HEK293 (cell line): ENCODE measurements around the gene SLC11A2.

Experiments
- CTCF ChIA-PET: fragments of 350-600 bp; formaldehyde crosslinking; extraction: SDS; loops from one replicate; lab custom pipeline; 2021; ENCODE audit warnings: antibody characterized with exemption; lab: Yijun Ruan, JAX
- POLR2A ChIA-PET: fragments of 300-600 bp; formaldehyde crosslinking; extraction: SDS; loops from one replicate; lab custom pipeline; 2020; ENCODE audit warnings: antibody characterized with exemption, inconsistent platforms; lab: Yijun Ruan, JAX
- H3K27ac ChIP-seq: fragments of 200-500 bp; sonication (Bioruptor generic); 2 replicates; pipeline ENCODE4 v1.5.1; 2014; ENCODE audit warnings: low read depth, low read length, control low read depth, inconsistent platforms; ENCODE audit errors: extremely low read depth
- H3K36me3 ChIP-seq, 2 experiments: fragments of 200-500 bp in 1 of 2; sonication (Bioruptor generic) in 1 of 2; 1 replicate in 1 of 2; 2 replicates in 1 of 2; pipeline ENCODE4 v1.5.1; 2014 to 2017; ENCODE audit warnings: inconsistent platforms in 2 of 2, low read length in 2 of 2; ENCODE audit not compliant: control insufficient read depth in 2 of 2, insufficient read depth in 1 of 2
- H3K4me1 ChIP-seq: fragments of 200-500 bp; sonication (Bioruptor generic); 2 replicates; pipeline ENCODE4 v1.5.1; 2014; ENCODE audit warnings: mild to moderate bottlenecking, low read length, inconsistent platforms; ENCODE audit not compliant: control insufficient read depth, insufficient read depth
- H3K4me3 ChIP-seq: 2 replicates; pipeline ENCODE4 v1.5.1; 2011; ENCODE audit warnings: low read depth, mild to moderate bottlenecking, control low read depth, low read length, moderate library complexity
- H3K9me3 ChIP-seq: fragments of 200-500 bp; sonication (Bioruptor generic); 2 replicates; pipeline ENCODE4 v1.5.1; 2014; ENCODE audit warnings: low read depth, low read length, inconsistent platforms; ENCODE audit not compliant: control insufficient read depth, insufficient read depth
- ATF2 ChIP-seq: fragments of 450-650 bp; formaldehyde crosslinking; IDR thresholded peaks from 2 replicates; pipeline ENCODE4 v1.5.1; 2016; ENCODE audit warnings: missing biosample characterization, missing genetic modification characterization, low read depth
- BCL11A ChIP-seq: fragments of 450-650 bp; formaldehyde crosslinking; IDR thresholded peaks from 2 replicates; pipeline ENCODE4 v1.5.1; 2016; ENCODE audit warnings: low read depth, missing biosample characterization, missing genetic modification characterization
- KLF8 ChIP-seq: fragments of 450-650 bp; formaldehyde crosslinking; IDR thresholded peaks from 2 replicates; pipeline ENCODE4 v1.5.1; 2016; ENCODE audit warnings: missing biosample characterization, missing genetic modification characterization
- OSR2 ChIP-seq: fragments of 450-650 bp; formaldehyde crosslinking; IDR thresholded peaks from 2 replicates; pipeline ENCODE4 v1.5.1; 2016; ENCODE audit warnings: missing biosample characterization, missing genetic modification characterization
- RBAK ChIP-seq: fragments of 450-650 bp; formaldehyde crosslinking; IDR thresholded peaks from 2 replicates; pipeline ENCODE4 v1.5.1; 2016; ENCODE audit warnings: missing biosample characterization, missing genetic modification characterization
- SP3 ChIP-seq: fragments of 450-650 bp; formaldehyde crosslinking; IDR thresholded peaks from 2 replicates; pipeline ENCODE4 v1.5.1; 2016; ENCODE audit warnings: missing biosample characterization, missing genetic modification characterization
- WT1 ChIP-seq: fragments of 450-650 bp; formaldehyde crosslinking; IDR thresholded peaks from 2 replicates; pipeline ENCODE4 v1.5.1; 2016; ENCODE audit warnings: missing biosample characterization, missing genetic modification characterization
- ZEB2 ChIP-seq: fragments of 450-650 bp; formaldehyde crosslinking; IDR thresholded peaks from 2 replicates; pipeline ENCODE4 v1.5.1; 2016; ENCODE audit warnings: missing biosample characterization, missing genetic modification characterization
- ZNF121 ChIP-seq: fragments of 450-650 bp; formaldehyde crosslinking; IDR thresholded peaks from 2 replicates; pipeline ENCODE4 v1.5.1; 2016; ENCODE audit warnings: missing biosample characterization, missing genetic modification characterization
- ZNF133 ChIP-seq: fragments of 450-650 bp; formaldehyde crosslinking; IDR thresholded peaks from 2 replicates; pipeline ENCODE4 v1.5.1; 2016; ENCODE audit warnings: missing biosample characterization, missing genetic modification characterization
- ZNF2 ChIP-seq: fragments of 450-650 bp; formaldehyde crosslinking; IDR thresholded peaks from 2 replicates; pipeline ENCODE4 v1.5.1; 2016; ENCODE audit warnings: missing biosample characterization, missing genetic modification characterization
- ZNF248 ChIP-seq: fragments of 450-650 bp; formaldehyde crosslinking; IDR thresholded peaks from 2 replicates; pipeline ENCODE4 v1.5.1; 2017; ENCODE audit warnings: missing biosample characterization, missing genetic modification characterization
- ZNF274 ChIP-seq, 2 experiments: fragments of 200-500 bp in 1 of 2; fragments of 450-650 bp in 1 of 2; sonication (Bioruptor generic) in 1 of 2; formaldehyde crosslinking in 1 of 2; IDR thresholded peaks; 2 replicates each; pipeline versions ENCODE4 v1.5.1 to v1.6.1; 2014 to 2016; ENCODE audit warnings: borderline replicate concordance in 1 of 2, inconsistent platforms in 1 of 2, low read length in 1 of 2, missing biosample characterization in 1 of 2, missing genetic modification characterization in 1 of 2
- ZNF280C ChIP-seq: fragments of 450-650 bp; formaldehyde crosslinking; IDR thresholded peaks from 2 replicates; pipeline ENCODE4 v1.5.1; 2016; ENCODE audit warnings: missing biosample characterization, missing genetic modification characterization
- ZNF433 ChIP-seq: fragments of 450-650 bp; formaldehyde crosslinking; IDR thresholded peaks from 2 replicates; pipeline ENCODE4 v1.5.1; 2016; ENCODE audit warnings: missing biosample characterization, missing genetic modification characterization, low read depth
- ZNF558 ChIP-seq: fragments of 450-650 bp; formaldehyde crosslinking; IDR thresholded peaks from 2 replicates; pipeline ENCODE4 v1.5.1; 2016; ENCODE audit warnings: missing biosample characterization, missing genetic modification characterization
- ZNF843 ChIP-seq: fragments of 450-650 bp; formaldehyde crosslinking; IDR thresholded peaks from 2 replicates; pipeline ENCODE4 v1.5.1; 2016; ENCODE audit warnings: missing biosample characterization, missing genetic modification characterization
- TF ChIP-seq, protein P1 (sequence below): fragments of 450-650 bp; formaldehyde crosslinking; conservative IDR thresholded peaks from 2 replicates; pipeline ENCODE4 v1.5.1; 2016; ENCODE audit warnings: low read depth, missing biosample characterization, missing genetic modification characterization

SLC11A2 gene

GRCh38 chr12:51005671-51006070, 20.5 kb downstream of the SLC11A2 start:
- CTCF ChIA-PET = no interaction called here
- TF ChIP-seq SP3 (tag by site-specific recombination) = no peak
- TF ChIP-seq ZNF274 (IDR thresholded peaks at IDR 0.05; ENCODE audit: low read length) = no peak
- TF ChIP-seq ZNF274 (tag by site-specific recombination; IDR thresholded peaks at IDR 0.05; ENCODE audit: borderline replicate concordance) = no peak
- TF ChIP-seq ZNF248 = no peak
- no peak for TF ChIP-seq BCL11A (tag by site-specific recombination)
- no peak for TF ChIP-seq ZNF433
- TF ChIP-seq ZNF558 = no peak
- no peak for TF ChIP-seq ZNF280C
- TF ChIP-seq KLF8 = no peak
- TF ChIP-seq ZEB2 = no peak
- no peak for TF ChIP-seq OSR2 (tag by site-specific recombination)
- no peak for TF ChIP-seq ZNF133 (tag by site-specific recombination)
- TF ChIP-seq ZNF843 (tag by site-specific recombination) = no peak
- Histone ChIP-seq H3K27ac (no peak overlapping the region), H3K4me3 (no peak overlapping the region), H3K9me3 (no peaks in the 10 kb centered on the region), H3K4me1 (peaks cover 5% of the 10 kb centered on the region; the same call in 1 of the 2 replicates), H3K36me3 (peaks cover 34 to 51% of the 10 kb centered on the region in 2 experiments)
- POLR2A ChIA-PET = no interaction called here

GRCh38 chr12:51005030-51005429, 21.2 kb downstream of the SLC11A2 start:
- CTCF ChIA-PET = no interaction called here
- Histone ChIP-seq H3K4me3 (no peak overlapping the region), H3K9me3 (no peaks in the 10 kb centered on the region), H3K36me3 (peaks cover 34 to 58% of the 10 kb centered on the region in 2 experiments), H3K27ac (no peak overlapping the region), H3K4me1 (peaks cover 5% of the 10 kb centered on the region; the same call in 1 of the 2 replicates)
- POLR2A ChIA-PET = no interaction called here
- TF ChIP-seq ZNF133 (tag by site-specific recombination) (no peak), ATF2 (tag by site-specific recombination) (no peak), ZNF2 (tag by site-specific recombination) (no peak), RBAK (tag by site-specific recombination) (no peak), ZNF121 (tag by site-specific recombination) (no peak), WT1 (tag by site-specific recombination) (no peak), ZNF274 (IDR thresholded peaks at IDR 0.05; ENCODE audit: low read length) (no peak), ZNF274 (tag by site-specific recombination; IDR thresholded peaks at IDR 0.05; ENCODE audit: borderline replicate concordance) (no peak), ZNF433 (no peak)
- TF ChIP-seq, protein P1, sequence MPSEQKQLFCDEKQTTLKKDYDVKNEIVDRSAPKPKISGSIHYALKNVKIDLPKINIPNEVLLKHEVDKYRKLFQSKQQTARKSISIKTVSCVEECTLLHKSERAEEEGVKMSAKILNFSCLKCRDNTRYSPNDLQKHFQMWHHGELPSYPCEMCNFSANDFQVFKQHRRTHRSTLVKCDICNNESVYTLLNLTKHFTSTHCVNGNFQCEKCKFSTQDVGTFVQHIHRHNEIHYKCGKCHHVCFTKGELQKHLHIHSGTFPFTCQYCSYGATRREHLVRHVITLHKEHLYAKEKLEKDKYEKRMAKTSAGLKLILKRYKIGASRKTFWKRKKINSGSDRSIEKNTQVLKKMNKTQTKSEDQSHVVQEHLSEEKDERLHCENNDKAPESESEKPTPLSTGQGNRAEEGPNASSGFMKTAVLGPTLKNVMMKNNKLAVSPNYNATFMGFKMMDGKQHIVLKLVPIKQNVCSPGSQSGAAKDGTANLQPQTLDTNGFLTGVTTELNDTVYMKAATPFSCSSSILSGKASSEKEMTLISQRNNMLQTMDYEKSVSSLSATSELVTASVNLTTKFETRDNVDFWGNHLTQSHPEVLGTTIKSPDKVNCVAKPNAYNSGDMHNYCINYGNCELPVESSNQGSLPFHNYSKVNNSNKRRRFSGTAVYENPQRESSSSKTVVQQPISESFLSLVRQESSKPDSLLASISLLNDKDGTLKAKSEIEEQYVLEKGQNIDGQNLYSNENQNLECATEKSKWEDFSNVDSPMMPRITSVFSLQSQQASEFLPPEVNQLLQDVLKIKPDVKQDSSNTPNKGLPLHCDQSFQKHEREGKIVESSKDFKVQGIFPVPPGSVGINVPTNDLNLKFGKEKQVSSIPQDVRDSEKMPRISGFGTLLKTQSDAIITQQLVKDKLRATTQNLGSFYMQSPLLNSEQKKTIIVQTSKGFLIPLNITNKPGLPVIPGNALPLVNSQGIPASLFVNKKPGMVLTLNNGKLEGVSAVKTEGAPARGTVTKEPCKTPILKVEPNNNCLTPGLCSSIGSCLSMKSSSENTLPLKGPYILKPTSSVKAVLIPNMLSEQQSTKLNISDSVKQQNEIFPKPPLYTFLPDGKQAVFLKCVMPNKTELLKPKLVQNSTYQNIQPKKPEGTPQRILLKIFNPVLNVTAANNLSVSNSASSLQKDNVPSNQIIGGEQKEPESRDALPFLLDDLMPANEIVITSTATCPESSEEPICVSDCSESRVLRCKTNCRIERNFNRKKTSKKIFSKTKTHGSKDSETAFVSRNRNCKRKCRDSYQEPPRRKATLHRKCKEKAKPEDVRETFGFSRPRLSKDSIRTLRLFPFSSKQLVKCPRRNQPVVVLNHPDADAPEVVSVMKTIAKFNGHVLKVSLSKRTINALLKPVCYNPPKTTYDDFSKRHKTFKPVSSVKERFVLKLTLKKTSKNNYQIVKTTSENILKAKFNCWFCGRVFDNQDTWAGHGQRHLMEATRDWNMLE (tag by site-specific recombination) = no peak
